GM21515 (cell line): ENCODE data around the gene PHACTR3.
"Not testable (repeated sequence)": the region's sequence is repeated elsewhere in the genome, so short reads cannot be mapped to it uniquely, and the experiment has no call there.

Experiments used
- ATAC-seq: cut with Tn5 transposase; IDR thresholded peaks from one replicate; pipeline ENCODE4 v1.9.1; 2021; ENCODE audit not compliant: unreplicated experiment

Gene PHACTR3

GRCh38 chr20:59603781-59604541 is at the start of gene PHACTR3:
PHACTR3 (plus strand) TSS chr20:59604540; CDS start chr20:59605015, 475 bp downstream.
- no peak for ATAC-seq

GRCh38 chr20:59557733-59558529 is 46.4 kb upstream of the PHACTR3 start:
- ATAC-seq: not testable (repeated sequence)

- no peak for ATAC-seq
Observed at GRCh38 chr20:59559024-59559817, 45.1 kb upstream of the PHACTR3 start.

GRCh38 chr20:59559863-59560262 is 44.5 kb upstream of the PHACTR3 start:
- ATAC-seq: no peak

- ATAC-seq: no peak
Observed at GRCh38 chr20:59560588-59561227, 43.6 kb upstream of the PHACTR3 start.

- ATAC-seq: no peak
Observed at GRCh38 chr20:59561228-59561605, 43.1 kb upstream of the PHACTR3 start.

- no peak for ATAC-seq
Observed at GRCh38 chr20:59561614-59562277, 42.6 kb upstream of the PHACTR3 start.

- no peak for ATAC-seq
Observed at GRCh38 chr20:59564171-59564570, 40.2 kb upstream of the PHACTR3 start.

GRCh38 chr20:59564943-59565342 is 39.4 kb upstream of the PHACTR3 start:
- no peak for ATAC-seq

GRCh38 chr20:59565768-59566461 is 38.4 kb upstream of the PHACTR3 start:
- ATAC-seq: no peak

- ATAC-seq: no peak
Observed at GRCh38 chr20:59566631-59567524, 37.5 kb upstream of the PHACTR3 start.

GRCh38 chr20:59567585-59568508 is 36.5 kb upstream of the PHACTR3 start:
- ATAC-seq: no peak

GRCh38 chr20:59568509-59569024 is 35.8 kb upstream of the PHACTR3 start:
- ATAC-seq: no peak

- no peak for ATAC-seq
Observed at GRCh38 chr20:59569305-59569704, 35.0 kb upstream of the PHACTR3 start.

GRCh38 chr20:59571151-59571550 is 33.2 kb upstream of the PHACTR3 start:
- ATAC-seq: no peak

- peak; percentile 73 for ATAC-seq
Observed at GRCh38 chr20:59571551-59572314, 32.6 kb upstream of the PHACTR3 start.

GRCh38 chr20:59572515-59572914 is 31.8 kb upstream of the PHACTR3 start:
- ATAC-seq: no peak
